HG02938 (cell line): ENCODE measurements around the gene VANGL2.

Source experiments
- ATAC-seq: cut with Tn5 transposase; IDR thresholded peaks from one replicate; pipeline ENCODE4 v1.9.1; 2021; ENCODE audit warnings: mild to moderate bottlenecking, moderate library complexity; ENCODE audit not compliant: unreplicated experiment

Gene VANGL2

DNA sequence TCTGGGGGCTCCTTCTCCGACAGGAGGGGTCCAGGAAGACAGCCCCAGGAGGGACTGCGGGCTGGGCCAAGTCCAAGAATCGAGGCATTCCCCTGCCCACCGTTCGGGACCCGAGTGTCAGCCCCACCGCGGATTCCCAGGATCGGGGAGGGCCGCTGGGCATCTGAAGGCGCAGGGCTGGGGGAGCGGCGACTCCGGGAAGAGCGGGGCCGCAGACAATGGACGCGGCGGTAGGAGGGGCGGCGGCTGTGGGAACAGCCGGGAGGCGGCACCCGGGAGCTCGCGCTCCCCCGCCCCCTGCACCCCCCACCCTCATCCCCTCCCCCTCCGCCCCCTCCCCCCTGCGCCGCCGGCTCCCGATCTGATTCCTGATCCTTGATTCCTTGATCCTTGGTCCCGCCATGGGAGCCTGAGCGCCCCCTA lies at the start of gene VANGL2:
TSS of gene VANGL2 (plus strand) at position 342 of the 423 bp plus-strand sequence. CDS start 15,274 bp downstream, outside the sequence.
- ATAC-seq, result no peak

DNA sequence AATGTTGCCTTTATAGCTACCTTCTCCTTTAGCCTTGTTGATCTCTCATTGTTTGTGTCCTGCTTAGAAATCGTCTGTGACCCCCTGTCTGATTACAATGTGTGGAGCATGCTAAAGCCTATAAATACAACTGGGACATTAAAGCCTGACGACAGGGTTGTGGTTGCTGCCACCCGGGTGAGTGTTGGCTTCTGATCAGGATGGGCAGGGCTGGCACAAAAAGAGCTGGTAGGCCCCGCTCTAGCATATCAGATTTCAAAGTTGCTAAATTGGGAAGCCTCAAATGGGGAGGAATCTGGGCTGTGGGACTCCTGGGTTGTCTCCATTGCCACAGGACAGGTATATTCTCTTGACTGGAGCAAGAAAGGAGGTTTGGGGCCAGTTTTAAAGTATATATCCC lies 48.7 kb upstream of the VANGL2 start:
- ATAC-seq, result no peak

DNA sequence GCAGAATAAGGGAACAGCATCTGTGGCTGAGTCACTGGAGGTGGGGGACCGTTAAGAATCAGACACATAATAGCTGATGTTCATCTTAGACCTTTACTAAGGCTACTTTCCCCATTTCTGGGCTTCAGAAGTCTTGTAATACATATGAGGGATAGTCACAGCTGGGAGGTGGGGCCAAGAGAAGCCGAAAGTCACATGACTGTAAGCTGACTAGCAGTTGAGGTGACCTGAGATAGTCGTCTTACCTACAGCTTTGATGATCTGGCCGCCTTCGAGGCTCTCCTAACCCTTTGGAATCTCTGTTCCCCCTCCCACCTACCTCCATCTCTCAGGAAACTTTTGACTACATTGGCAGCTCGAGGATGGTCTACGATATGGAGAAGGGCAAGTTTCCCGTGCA lies 47.8 kb upstream of the VANGL2 start:
- no peak for ATAC-seq

GRCh38 chr1:160353223-160353622 lies 47.1 kb upstream of the VANGL2 start:
- no peak for ATAC-seq

GRCh38 chr1:160354388-160354985 lies 45.9 kb upstream of the VANGL2 start:
- no peak for ATAC-seq

GRCh38 chr1:160357286-160358002 lies 42.9 kb upstream of the VANGL2 start:
- ATAC-seq, result no peak

DNA sequence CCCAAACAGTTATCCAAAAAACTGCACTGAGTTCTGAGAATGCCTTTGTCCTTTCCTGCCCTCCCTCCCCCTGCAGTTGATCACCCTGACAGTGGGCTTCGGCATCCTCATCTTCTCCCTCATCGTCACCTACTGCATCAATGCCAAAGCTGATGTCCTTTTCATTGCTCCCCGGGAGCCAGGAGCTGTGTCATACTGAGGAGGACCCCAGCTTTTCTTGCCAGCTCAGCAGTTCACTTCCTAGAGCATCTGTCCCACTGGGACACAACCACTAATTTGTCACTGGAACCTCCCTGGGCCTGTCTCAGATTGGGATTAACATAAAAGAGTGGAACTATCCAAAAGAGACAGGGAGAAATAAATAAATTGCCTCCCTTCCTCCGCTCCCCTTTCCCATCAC lies 42.3 kb upstream of the VANGL2 start:
- no peak for ATAC-seq

DNA sequence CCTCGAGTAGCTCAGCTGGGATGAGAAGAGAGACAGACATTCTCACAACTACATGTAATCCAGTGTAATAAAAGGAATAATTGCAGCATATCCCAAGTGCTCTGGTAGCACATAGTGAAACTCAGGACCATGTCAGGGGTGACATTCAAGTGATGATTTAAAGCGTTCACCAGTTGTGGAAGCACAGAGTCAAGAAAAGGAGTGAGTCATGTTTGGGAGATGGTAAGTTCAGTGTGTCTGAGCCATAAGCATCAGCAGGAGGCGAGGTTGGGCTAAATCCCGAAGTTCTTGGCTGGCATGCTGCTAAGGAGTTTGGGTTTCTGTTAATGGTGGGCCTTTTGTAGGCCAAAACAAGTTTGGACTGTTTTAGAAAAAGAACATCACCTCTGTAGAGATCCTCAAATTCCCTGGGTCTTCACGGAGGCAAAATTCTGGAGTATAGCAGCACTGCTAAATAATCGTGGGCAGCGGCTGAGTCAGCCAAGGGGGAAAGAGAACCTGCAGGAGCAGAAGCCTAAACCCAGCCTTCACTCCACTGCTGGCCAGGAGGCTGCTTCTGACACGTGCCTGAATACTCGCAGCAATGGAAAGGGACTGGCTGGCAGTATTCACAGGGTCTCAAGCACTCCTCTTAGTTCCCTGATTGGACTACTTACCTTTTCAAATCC lies 40.7 kb upstream of the VANGL2 start:
- ATAC-seq, result no peak

GRCh38 chr1:160360227-160360695 lies 40.1 kb upstream of the VANGL2 start:
- ATAC-seq, result no peak

- no peak for ATAC-seq
Observed at GRCh38 chr1:160361199-160361598, 39.2 kb upstream of the VANGL2 start.

DNA sequence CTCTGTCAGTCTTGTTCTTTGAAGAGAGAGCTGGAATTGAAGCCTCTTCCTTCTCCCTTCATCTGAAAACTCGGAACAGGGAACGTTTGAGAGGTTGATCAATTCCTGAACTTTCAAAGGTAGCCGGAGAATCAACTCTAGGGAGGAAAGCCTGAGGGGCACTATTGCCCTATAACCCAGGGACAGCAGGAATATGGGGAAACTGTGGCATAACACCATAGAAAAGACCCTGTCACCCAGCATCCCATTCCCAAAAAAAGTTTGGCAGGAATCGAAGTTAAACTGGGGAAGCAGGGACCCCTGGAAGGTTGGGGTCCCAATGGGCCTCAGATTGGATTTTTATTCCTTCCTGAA lies 38.6 kb upstream of the VANGL2 start:
- ATAC-seq, result no peak

GRCh38 chr1:160362168-160362957 lies 38.0 kb upstream of the VANGL2 start:
- ATAC-seq, result no peak

GRCh38 chr1:160363010-160363409 lies 37.4 kb upstream of the VANGL2 start:
- no peak for ATAC-seq

DNA sequence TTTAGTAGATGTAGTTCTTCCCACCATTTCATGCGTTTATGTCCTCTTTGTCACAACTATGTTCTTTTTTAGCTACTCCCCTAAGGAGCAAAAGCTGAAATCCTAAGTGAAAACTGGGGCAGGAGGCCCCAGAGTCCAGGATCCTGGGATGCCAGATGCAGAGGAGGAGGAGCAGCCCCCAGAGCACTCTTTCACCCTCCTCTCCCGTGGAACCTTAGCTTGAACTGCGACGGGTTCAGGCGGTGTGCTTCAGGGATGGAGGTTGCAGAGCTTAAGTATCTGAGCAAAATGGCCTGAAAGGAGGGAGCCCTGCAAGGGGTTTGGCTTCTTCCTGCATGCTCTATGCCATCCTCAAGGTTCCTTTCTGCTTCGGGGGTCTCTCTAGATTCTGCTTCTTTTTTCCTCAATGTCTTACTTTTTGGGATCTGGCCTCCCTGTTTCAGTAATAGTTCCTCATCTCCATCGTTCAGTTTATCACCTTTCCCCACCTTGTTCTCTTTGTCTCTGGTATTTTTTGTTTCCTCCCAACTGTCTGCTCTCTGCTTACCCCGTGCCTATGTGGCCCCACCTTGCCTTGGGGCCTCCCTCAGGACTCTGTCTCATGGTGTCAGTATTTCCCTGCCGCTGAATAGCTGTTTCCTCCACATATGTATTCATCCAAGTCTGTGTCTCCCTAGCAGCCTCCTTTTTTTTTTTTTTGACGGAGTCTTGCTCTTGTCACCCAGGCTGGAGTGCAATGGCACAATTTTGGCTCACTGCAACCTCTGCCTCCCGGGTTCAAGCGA lies 36.2 kb upstream of the VANGL2 start:
- no peak for ATAC-seq

- no peak for ATAC-seq
Observed at GRCh38 chr1:160365325-160365724, 35.0 kb upstream of the VANGL2 start.

GRCh38 chr1:160366731-160367515 lies 33.4 kb upstream of the VANGL2 start, which contains the start of gene NHLH1:
Gene NHLH1, plus strand, starts transcription at chr1:160367071. Its CDS starts 3,661 bp downstream, at chr1:160370732.
- ATAC-seq, result no peak

DNA sequence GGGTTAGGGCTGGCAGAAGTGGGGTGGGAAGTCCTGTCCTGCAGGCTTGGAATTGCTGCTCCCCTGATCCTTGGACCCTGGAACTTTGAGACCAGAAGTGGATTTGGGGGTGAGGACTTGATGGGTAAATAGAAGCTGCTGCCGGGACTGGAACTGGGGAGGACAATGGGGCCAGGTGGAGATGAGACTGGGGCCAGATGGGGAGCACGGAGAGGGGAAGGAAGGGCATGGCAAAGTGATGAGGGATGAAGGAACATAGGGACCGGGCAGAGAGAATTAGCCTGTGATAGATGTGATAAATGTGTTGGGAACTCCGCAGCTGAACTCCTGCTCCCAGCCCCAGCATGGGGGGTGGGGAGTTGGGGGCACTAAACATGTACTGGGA lies 32.9 kb upstream of the VANGL2 start:
- ATAC-seq, result no peak

- no peak for ATAC-seq
Observed at GRCh38 chr1:160367934-160368923, 32.1 kb upstream of the VANGL2 start.
